ENCODE data around the gene KIAA0753. TPM values are rescaled to one million over a fixed set of nuclear protein-coding genes. Genes with fewer than 3 reads are reported as not detected.

Gene KIAA0753
- total and polyA plus RNA-seq, 9 of the 15 experiments (the other 6 are each of a cell fraction or from before 2014, with no cell fraction given), result 2.0 to 9.0 (median 6.9) TPM

DNA sequence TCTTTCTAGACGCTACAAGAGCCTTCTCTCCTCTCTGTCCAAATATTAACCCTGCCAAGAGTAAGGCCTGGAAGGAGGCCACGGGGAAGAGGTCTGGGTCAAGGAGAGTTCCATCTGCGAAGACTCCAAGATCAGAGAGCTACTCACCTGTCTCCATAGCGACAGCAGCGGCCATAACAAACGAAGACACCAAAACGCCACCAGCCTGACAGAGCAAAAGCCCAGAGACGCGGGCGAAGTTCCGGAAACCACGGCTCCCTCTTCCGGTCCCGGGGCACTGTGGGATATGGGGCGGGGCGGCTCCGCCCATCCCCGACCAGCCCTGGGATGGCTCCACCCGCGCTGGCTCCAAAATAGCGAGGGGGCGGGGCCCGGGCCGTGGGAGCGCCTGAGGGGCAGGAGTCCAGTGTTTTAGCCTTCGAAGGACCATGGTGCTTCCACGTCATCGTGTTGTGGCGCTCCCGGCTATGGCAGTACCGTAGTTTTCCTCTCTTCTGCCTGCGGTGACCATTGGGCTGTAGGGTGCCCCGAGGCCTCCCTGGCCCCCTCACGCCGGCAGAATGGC, 10.9 kb upstream of the KIAA0753 start, which contains the start of the genes C17orf100 and MED31 (continued):
- TF ChIP-seq, protein P1, sequence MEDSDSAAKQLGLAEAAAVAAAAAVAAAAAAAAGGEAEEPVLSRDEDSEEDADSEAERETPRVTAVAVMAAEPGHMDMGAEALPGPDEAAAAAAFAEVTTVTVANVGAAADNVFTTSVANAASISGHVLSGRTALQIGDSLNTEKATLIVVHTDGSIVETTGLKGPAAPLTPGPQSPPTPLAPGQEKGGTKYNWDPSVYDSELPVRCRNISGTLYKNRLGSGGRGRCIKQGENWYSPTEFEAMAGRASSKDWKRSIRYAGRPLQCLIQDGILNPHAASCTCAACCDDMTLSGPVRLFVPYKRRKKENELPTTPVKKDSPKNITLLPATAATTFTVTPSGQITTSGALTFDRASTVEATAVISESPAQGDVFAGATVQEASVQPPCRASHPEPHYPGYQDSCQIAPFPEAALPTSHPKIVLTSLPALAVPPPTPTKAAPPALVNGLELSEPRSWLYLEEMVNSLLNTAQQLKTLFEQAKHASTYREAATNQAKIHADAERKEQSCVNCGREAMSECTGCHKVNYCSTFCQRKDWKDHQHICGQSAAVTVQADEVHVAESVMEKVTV (CRISPR knock-in tag; IDR thresholded peaks at IDR 0.05), result no peak
- TF ChIP-seq BCL6 (CRISPR knock-in tag; IDR thresholded peaks at IDR 0.05) (no peak), CHD2 (IDR thresholded peaks at IDR 0.05; ENCODE audit: low read depth, low read length) (no peak), ZNF668 (CRISPR knock-in tag; IDR thresholded peaks at IDR 0.05) (no peak), NRF1 (conservative IDR thresholded peaks at IDR 0.05 in 1 of 2, IDR thresholded peaks at IDR 0.05 in 1 of 2) (peak; percentile 70 to 75), FOXK2 (conservative IDR thresholded peaks at IDR 0.05 in 1 of 2, IDR thresholded peaks at IDR 0.05 in 1 of 2; ENCODE audit: low read depth in 2 of 2) (peak; percentile 39 to 64; a peak in 3 of 4 replicates), HCFC1 (IDR thresholded peaks at IDR 0.05; ENCODE audit: low read depth, low read length) (peak; percentile 57), POLR2G (IDR thresholded peaks at IDR 0.05; ENCODE audit: low read depth, low read length) (peak; percentile 75), EP400 (IDR thresholded peaks at IDR 0.05) (peak; percentile 26; the same call in 1 of the 2 replicates), HIVEP1 (CRISPR knock-in tag; IDR thresholded peaks at IDR 0.05) (no peak), CCNT2 (IDR thresholded peaks at IDR 0.05; ENCODE audit: borderline replicate concordance, extremely low read depth, insufficient read length, low read depth, low read length) (peak; percentile 35), RCOR1 (IDR thresholded peaks at IDR 0.05; ENCODE audit: borderline replicate concordance in 1 of 2, low read depth in 2 of 2, low read length in 2 of 2) (0 out of 4 replicates have a peak, but pooled peaks of 1 of the 2 experiments have one; percentile 11), LCOR (CRISPR knock-in tag; IDR thresholded peaks at IDR 0.05) (peak; percentile 71; the same call in 1 of the 2 replicates), MCM7 (IDR thresholded peaks at IDR 0.05) (no peak), ZNF143 (CRISPR knock-in tag; IDR thresholded peaks at IDR 0.05) (peak; percentile 73), SUPT5H (IDR thresholded peaks at IDR 0.05) (peak; percentile 72; the same call in 1 of the 2 replicates), ZNF133 (CRISPR knock-in tag; IDR thresholded peaks at IDR 0.05) (no peak), HDAC3 (IDR thresholded peaks at IDR 0.05; ENCODE audit: borderline replicate concordance, partially characterized antibody) (no peak), RB1 (IDR thresholded peaks at IDR 0.05; ENCODE audit: low read depth) (0 out of 2 replicates have a peak, but pooled peaks have one; percentile 15), FOXJ3 (CRISPR knock-in tag; IDR thresholded peaks at IDR 0.05) (peak; percentile 71), SP1 (CRISPR knock-in tag; IDR thresholded peaks at IDR 0.05) (peak; percentile 78)
- TF ChIP-seq, protein P2, sequence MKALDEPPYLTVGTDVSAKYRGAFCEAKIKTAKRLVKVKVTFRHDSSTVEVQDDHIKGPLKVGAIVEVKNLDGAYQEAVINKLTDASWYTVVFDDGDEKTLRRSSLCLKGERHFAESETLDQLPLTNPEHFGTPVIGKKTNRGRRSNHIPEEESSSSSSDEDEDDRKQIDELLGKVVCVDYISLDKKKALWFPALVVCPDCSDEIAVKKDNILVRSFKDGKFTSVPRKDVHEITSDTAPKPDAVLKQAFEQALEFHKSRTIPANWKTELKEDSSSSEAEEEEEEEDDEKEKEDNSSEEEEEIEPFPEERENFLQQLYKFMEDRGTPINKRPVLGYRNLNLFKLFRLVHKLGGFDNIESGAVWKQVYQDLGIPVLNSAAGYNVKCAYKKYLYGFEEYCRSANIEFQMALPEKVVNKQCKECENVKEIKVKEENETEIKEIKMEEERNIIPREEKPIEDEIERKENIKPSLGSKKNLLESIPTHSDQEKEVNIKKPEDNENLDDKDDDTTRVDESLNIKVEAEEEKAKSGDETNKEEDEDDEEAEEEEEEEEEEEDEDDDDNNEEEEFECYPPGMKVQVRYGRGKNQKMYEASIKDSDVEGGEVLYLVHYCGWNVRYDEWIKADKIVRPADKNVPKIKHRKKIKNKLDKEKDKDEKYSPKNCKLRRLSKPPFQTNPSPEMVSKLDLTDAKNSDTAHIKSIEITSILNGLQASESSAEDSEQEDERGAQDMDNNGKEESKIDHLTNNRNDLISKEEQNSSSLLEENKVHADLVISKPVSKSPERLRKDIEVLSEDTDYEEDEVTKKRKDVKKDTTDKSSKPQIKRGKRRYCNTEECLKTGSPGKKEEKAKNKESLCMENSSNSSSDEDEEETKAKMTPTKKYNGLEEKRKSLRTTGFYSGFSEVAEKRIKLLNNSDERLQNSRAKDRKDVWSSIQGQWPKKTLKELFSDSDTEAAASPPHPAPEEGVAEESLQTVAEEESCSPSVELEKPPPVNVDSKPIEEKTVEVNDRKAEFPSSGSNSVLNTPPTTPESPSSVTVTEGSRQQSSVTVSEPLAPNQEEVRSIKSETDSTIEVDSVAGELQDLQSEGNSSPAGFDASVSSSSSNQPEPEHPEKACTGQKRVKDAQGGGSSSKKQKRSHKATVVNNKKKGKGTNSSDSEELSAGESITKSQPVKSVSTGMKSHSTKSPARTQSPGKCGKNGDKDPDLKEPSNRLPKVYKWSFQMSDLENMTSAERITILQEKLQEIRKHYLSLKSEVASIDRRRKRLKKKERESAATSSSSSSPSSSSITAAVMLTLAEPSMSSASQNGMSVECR (CRISPR knock-in tag; IDR thresholded peaks at IDR 0.05), result 0 out of 2 replicates have a peak, but pooled peaks have one; percentile 35
- TF ChIP-seq, protein P3, sequence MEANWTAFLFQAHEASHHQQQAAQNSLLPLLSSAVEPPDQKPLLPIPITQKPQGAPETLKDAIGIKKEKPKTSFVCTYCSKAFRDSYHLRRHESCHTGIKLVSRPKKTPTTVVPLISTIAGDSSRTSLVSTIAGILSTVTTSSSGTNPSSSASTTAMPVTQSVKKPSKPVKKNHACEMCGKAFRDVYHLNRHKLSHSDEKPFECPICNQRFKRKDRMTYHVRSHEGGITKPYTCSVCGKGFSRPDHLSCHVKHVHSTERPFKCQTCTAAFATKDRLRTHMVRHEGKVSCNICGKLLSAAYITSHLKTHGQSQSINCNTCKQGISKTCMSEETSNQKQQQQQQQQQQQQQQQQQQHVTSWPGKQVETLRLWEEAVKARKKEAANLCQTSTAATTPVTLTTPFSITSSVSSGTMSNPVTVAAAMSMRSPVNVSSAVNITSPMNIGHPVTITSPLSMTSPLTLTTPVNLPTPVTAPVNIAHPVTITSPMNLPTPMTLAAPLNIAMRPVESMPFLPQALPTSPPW (CRISPR knock-in tag; IDR thresholded peaks at IDR 0.05), result peak; percentile 76

Measured in K562 (cell line).